NCI-H2107 treated with DMSO at 0.1 percent for 48 hours (cell line): ENCODE data around the gene CEP43.
A peak's percentile ranks its signal among the peaks of the same experiment; 100 is the strongest.

ENCODE experiments used
- DNase-seq: peaks from one replicate; lab custom pipeline; 2025; ENCODE audit not compliant: unreplicated experiment; lab: John Stamatoyannopoulos, UW

Gene CEP43

DNA sequence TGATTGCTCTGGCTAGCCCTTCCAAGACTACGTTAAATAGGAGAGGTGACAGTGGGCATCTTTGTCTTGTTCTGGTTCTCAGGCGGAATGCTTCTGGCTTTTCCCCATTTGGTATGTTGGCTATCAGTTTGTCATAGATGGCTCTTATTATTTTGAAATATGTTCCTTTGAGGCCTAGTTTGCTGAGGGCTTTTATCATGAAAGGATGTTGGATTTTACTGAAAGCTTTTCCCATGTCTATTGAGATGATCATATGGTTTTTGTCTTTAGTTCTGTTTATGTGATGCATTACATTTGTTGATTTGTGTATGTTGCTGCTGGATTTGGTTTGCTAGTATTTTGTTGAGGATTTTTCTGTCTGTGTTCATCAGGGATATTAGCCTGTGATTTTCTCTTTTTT is 32.9 kb upstream of the CEP43 start:
- no peak for DNase-seq

DNA sequence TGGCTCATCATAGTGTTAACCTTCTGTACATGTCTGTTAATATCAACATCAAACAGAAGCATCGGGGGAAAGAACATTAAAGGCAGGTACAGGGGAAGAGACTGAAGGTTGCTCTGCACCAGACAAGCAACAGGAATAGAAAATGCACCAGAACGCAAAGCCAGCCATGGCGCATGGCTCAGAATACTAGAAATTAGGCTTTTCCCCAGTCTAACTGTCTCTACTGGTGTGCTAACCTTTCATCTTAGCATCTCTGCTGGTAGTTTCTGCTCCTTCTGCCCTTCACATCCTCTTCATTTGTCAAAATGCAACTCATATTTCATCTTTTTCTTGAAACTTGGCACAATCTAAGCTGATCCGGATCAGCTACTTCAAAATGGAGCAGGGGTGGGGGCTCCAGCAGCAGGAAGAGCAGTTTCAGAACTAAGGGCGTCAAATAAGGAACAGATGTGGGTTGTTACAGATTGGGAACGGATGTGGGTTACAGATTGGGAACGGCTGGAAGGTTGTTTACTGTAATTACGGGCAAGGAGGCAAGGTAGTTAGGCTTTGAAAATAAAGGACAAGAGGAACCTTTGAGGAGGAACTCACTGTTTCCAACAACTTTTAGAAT is 29.7 kb upstream of the CEP43 start:
- DNase-seq: no peak

DNA sequence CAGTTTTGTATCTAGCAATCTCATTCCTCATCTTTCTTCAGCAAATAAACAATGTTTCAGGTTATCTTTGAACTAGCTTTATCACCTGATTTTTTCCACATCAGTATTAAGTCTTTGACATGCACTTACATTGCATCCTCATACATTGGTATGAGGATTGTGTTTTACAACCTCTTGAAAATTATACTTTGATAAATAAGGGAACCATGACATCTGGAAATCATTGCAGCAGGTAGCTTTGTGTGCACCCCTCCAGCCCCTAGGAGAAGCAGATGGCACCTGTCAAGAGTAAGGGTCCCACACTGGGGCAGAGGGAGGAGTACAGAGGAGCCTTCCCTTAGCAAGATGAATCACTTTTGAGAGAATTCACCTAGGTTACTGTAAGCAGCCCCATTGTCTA is 29.1 kb upstream of the CEP43 start:
- DNase-seq: no peak

DNA sequence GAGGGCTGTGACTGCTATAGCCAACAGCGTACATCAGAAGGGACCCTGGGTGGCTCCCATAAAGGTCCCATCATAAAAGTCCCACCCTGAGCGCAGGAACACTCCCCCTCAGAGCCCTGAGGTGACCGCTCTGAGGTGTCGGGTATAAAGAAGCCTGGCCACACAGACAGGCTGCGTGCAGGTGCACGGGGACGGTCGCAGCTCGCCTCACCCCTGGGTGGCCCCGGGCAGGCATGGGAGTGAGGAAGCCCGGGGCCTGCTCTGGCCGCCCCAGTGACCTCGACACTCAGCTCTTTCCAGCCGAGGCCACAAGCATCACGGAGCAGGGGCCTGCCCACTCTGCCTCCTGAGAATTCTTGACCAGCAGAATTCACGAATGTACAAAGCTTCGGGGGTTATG is 28.4 kb upstream of the CEP43 start:
- no peak for DNase-seq

DNA sequence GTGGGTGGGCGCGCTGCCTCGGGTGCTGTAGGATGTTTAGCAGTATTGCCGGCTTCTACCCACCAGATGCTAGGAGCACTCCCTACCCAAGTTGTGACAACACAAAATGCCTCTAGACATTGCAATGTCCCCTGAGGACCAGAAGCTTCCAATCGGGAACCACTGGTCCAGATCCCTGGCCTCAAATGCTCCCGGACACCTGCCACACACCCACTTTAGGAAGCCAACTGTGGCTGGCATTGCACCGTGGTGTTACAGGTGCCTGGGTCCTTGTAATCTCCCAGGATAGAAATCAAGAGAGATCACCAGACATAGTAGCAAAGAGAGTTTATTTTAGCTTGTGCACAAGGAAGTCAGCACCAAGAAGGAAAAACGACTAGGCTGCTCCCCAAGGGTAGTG is 27.9 kb upstream of the CEP43 start:
- DNase-seq: no peak

DNA sequence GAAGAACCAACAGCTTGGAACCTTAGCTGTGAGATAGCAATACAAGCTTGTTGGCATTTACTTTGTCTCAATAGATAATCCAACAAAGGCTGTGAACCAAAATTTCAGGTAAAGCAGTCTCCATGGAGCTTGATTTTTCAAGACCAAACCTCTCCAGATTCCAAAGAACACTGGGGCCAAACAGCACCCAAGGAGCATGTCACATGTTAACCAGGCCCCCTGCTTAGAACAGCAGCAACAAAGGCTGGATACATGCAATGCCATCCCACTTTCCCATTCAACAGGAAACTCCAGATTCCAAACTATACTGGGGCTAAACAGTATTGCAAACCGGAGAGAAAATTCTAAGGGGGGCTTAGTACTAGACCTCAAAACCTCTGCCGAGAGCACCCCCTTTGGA is 27.1 kb upstream of the CEP43 start:
- DNase-seq: no peak

DNA sequence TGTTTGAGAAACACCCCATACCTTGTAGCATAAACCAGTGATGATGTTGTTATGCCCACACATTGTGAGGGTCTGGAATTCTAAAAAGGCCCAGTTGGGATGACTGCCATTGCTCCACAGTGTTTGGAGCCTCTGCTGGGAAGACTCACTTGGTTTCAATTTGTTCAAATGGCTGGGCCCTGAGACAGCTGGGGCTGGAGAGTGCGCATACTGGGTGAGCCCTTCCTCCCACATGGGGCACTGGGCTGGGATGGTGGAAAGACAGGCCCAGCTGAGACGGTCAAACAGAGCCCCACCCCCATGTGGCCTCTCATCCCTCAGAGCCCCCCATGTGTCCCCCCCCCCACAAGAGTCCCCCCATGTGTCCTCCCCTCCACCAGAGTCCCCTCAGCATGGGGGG is 22.6 kb upstream of the CEP43 start:
- DNase-seq: no peak

DNA sequence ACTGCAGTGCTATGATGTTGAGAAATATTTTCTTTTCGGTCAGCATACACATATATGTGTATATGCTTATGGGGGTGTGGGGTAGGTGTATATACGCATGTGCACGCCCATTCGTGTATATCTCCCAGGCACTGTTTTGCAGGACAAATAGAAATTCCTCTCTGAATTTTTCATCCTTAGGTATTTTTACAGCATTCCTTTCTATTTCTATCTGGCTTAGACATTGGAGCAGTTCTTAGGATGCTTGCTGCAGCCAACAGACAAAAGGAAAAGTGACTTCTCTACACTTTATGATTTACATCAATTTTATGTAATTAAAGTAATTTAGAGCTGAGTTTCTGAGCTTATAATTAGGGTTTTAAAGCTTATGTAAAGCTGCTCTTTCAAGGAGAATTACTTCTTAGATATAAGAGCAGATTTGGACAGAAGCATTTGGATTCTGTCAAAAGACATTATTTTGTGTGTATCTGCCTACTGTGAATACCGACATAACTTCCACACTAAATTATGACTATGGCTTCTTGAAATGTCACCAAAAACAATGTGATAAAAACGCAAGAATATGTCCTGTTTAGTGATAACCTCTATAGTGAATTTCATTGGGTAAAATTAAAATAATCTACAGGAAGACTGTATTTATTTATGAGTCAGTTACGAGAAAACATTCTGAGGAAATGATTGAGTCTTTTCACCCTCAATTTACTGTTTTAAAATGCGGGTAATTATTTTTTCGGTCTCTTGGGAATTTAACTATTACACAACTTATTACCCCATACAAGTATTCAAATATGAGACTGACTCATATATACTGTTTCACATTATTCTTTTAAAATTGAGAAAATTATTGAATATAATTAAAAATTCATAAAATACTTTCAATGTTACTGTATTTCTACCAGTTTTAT is 21.3 kb upstream of the CEP43 start:
- DNase-seq: no peak

DNA sequence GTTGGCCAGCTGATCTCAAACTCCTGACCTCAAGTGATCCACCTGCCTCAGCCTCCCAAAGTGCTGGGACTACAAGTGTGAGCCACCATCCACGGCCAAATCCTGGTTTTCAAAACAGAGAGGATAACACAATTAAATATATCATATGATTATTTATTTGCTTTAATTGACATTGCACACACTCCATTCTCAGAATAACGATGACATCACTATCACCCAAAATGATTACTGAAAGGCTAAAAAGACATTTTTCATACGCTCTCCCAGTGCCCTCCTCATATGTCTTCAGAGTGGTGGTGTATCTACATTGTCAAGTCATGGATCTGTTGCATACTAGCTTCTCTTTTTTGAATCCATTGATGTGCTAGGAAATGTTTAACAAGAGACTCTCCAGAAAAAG is 18.5 kb upstream of the CEP43 start:
- DNase-seq: no peak

DNA sequence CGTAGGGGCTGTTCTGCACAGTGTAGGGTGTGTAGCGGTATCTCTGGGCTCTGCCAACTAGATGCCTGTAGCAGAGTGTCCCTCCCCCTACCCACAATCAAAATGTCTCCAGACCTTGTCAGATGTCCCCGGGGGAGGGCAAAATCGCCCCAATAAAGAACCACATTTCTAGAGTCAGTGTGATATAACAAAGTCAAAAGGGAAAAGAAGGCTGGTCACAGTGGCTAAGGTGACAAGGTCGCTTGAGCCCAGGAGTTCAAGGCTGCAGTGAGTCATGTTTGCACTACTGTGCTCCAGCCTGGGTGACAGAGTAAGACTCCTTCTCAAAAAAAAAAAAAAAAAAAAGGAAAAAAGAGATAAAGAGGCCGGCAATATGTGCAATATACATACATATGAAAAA is 11.7 kb upstream of the CEP43 start:
- DNase-seq: no peak

DNA sequence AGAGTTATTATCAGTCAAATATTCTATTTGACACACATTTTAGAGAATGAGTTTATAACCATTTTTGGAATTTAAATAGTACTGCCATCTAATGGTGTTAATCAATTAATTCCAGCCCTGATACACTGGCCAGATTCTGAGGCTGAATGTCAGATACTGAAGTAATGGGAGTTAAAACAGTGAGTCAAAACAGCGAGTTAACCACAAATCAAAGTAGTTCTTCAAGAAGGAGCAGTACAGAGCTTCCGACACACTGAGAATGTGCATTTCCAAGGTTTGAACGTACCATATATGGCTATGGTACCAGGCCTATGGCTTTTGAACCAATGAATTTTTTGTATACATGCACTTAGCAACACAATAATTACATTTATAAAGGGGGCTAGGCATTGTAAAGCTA is 11.3 kb upstream of the CEP43 start:
- no peak for DNase-seq

DNA sequence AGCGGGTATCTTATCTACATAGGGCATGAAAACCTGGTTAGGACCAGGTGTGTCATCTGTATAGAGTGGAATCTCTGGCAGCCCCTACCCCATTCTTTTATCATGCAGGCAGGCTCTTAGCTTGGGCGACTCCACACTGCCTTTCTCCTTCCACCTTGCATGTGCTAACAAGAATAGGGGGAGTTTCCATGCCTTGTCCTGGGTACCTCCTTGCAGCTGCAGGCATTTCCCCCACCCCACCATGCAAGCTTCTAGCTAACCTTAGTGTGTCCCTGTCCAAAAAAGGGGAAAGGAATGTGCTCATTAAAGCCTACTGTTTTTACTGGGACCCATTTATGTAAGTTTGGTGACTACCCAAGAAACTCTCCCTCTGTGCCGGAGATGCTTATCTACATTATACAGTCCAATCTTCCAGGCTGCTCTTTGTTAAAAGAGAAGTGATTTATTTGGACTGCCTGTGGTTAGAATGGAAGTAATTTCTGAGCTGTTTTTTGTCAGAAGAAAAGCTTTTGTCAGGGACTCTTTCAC is 10.5 kb upstream of the CEP43 start:
- DNase-seq: no peak

DNA sequence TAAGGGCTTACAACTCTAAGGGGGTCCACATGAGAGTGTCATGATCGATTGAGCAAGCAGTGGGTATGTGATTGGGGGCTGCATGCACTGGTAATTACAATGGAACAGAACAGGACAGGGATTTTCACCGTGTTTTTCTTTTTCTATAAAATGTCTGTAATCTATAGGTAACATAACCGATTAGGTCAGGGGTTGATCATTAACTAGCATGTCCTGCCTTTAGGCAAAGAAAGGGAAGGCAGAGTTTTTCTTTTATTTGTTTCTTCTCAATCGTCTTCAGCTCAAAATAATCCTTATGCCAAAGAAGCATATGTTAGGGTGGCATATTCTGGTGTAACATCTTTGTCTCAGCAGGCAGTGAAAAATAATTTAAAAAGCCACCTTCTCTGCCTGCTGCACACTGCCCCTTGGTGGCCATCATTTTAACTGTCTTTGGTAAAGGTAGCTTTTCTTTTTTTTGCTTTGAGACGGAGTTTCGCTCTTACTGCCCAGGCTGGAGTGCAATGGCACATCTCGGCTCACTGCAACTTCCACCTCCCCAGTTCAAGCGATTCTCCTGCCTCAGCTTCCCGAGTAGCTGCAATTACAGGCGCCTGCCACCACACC is 9.7 kb upstream of the CEP43 start:
- no peak for DNase-seq

DNA sequence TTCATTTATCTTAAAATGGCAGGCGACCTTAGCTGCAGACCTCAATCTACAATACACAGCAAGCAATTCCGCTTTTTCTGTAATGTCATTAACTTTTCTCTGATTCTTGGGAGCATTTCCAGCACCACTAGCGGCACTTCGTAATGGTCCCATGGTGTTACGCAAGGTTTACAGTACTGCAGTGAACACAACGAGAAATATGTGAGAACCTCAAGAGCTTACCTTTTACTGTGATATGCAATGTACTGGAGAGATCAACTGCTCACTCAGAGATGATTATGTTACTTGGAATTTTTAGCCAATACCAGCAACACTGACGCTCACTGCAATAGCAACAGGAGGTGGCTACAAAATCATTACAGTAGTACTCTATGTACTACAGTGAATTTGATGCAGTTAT is 2.8 kb upstream of the CEP43 start:
- no peak for DNase-seq

DNA sequence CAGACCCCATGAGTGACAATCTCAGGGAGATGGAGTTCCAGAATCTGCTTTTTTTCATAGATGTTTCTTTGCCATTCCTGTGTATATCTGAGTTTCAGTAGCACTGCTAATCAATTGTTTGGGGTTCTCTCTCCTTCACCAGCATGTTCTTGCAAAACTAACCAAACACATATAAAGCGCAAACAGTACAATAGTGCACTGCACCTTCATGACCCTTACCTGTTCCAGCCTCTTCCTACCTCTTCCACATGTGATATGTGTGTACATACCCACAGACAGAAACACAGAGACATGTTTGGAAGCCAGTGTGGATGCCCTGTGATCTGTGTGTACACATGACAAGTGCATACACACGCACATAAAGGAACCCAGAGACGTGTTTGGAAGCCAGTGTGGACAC is 1.8 kb upstream of the CEP43 start:
- no peak for DNase-seq

DNA sequence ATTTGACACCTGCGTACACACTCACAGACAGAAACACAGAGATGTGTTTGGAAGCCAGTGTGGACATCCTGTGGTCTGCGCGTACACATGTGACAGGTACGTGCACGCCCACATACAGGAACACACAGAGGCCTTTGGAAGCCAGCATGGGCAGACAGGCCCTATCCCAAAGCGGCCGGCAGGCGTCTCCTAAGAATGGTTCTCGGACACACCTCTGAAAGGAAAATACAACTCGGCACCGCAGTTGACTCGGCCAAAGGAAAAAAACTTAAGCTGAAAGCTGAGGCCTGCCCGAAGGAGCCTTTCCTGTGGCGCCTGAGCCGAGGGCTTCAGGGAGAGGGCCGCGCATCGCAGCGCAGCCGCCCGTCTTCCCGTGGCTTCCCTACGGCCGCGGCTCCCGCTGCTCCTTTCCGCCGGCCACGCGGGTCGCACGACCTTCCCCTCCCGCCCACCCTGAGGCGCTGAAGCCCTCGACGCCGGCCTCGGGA is 1.4 kb upstream of the CEP43 start:
- peak; percentile 38 for DNase-seq

DNA sequence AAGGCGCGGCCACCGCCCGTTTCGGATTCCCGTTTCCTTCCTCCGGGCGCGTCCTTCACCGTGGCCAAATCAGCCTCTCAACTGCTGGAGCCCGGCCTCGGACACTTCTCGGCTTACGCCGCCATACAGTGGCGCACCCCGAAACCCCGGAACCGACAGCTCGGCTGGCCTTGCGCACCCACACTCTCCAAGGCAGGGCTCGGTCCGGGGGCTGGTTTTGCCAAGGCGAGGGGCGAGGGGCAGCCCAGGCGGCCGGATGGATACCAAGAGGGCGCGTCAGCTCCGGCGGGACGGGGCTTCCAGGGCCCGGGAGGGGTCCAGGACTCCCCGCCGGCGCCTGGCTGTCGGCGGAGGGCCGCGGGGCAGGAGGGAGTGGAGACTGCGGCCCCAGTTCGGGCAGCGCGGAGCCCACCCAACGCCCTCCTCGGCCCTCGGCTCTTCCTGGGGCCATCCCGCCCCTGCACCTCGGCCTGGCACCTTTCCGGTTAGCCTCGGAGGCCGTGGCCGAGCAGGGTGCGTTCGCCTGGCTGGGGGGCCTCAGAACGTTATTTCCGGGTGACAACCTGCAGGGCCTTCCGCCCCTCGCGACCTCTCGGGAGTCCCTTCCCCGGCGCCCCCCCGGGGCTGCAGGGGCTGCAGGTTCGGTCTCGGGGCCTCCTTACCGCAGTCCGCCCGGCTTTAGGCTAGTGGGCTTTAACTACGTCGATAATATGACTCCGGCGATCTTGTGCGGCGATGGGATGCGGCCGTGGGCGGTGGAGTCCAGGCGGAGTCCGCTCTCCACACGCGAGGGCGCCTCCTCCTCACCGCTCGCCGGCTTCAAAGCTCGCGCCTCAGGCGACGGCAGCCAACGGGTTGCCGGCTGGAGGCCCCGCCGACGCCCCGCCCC is 697 bp upstream of the CEP43 start:
- DNase-seq: no peak

DNA sequence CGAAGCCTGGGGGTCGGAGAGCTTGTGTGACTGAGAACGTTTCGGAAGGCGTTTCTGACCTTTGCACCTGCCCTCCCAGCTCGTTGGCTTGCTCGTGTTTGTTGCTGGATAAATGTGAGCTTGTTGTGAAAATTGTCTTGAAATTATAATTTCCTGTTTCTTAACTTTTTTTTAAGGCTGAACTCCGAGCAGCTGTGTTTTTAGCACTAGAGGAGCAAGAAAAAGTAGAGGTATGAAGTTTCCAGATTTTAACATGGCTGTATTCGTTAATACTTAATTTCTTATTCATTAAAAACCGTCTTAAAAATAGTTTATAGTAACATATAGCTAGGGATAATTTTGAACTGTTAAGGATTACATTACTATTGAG is 672 bp downstream of the CEP43 start:
- peak; percentile 1 for DNase-seq

DNA sequence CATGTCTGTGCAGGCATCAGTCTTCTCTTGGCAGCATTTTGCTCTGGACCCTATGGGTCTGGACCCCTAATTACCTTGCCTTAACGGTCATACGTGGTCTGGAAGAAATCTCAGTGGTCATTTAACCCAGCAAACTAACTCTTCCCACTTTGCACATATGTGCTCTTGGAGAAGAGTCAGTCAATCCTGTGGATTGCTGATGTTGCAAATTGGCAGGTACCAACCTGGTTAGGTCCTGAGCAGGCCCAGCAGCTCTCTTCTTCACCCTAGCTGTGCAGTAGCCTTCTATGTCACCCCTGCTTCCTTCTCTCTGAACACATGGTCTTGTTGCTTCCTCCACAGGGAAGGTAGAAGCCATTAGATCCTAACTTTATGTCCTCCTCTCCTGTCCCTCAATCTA is 1.6 kb downstream of the CEP43 start:
- DNase-seq: peak; percentile 18

DNA sequence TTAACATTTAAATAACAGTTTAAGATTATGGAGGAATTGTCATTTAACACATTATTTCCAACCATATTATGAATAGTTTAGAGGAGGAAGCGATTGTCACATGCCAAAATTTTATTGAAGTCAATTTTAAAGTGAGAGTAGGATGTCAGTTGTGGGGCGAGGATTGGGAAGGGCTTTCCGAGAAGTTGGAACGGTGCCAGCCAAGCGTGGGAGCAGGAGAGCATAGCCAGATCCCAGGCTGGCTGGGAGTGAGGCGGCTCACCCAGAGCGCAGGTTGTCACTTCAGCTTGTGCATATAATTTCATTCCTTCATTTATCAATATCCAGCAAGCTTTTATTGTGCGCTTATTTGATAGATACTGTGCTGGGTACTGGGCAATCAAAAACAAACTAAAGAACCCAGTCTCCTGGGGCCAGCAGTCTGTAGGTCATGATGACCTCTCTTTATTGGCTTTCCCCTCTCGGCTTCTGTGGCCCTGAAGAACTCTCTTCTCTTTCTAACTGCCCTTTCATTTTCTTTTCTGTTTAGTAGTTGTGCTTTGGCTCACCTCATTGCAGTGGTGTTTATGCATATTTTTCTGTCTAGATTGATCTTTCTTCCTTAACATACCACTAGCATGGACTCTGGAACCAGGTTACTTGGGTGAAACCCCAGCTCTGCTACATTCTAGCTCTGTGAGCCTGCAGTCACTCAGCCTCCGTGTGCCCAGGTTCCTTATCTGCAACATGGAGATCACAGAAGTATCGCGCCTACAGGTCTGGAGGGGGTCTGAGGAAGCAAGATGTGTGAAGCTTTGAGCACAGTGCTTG is 6.4 kb downstream of the CEP43 start:
- no peak for DNase-seq
